ENCODE measurements around the gene SLC25A22.

DNA sequence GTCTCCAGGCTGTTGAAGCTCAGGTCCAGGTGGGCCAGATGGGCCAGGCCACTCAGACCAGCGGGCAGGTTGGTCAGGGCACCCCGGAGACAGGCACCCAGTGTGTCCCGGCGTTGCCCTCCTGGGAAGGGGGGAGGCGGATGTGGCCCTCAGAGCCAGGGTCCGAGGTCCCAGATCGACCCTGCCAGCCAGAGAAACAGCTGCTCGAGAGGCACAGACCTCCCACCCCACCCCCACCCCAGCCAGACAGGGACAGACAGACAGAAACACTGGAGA is 5.3 kb upstream of the SLC25A22 start:
- TF ChIP-seq, protein P1, sequence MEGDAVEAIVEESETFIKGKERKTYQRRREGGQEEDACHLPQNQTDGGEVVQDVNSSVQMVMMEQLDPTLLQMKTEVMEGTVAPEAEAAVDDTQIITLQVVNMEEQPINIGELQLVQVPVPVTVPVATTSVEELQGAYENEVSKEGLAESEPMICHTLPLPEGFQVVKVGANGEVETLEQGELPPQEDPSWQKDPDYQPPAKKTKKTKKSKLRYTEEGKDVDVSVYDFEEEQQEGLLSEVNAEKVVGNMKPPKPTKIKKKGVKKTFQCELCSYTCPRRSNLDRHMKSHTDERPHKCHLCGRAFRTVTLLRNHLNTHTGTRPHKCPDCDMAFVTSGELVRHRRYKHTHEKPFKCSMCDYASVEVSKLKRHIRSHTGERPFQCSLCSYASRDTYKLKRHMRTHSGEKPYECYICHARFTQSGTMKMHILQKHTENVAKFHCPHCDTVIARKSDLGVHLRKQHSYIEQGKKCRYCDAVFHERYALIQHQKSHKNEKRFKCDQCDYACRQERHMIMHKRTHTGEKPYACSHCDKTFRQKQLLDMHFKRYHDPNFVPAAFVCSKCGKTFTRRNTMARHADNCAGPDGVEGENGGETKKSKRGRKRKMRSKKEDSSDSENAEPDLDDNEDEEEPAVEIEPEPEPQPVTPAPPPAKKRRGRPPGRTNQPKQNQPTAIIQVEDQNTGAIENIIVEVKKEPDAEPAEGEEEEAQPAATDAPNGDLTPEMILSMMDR (IDR thresholded peaks at IDR 0.05; ENCODE audit: insufficient read depth, low read length) = no peak
- no peak for TF ChIP-seq POLR2AphosphoS5 (IDR thresholded peaks at IDR 0.05; ENCODE audit: low read depth)
